Esophagus muscularis mucosa (tissue), 4 donors: ENCODE data around the gene RETREG3. TPM values are rescaled to one million over a fixed set of nuclear protein-coding genes. Genes with fewer than 3 reads are reported as not detected.
"Not testable (repeated sequence)": the region's sequence is repeated elsewhere in the genome, so short reads cannot be mapped to it uniquely, and the experiment has no call there.

Experiments used
- DNase-seq: peaks from one replicate; pipeline ENCODE4 v3.0.0-alpha.2; 2017; ENCODE audit errors: extremely low spot score
- H3K27ac ChIP-seq, 4 donors: fragments of 200-600 bp; sonication (generic); replicated peaks in 1 of 4; 1 replicate in 3 of 4; 2 replicates in 1 of 4; pipeline ENCODE4 v1.5.1; 2016 to 2019; ENCODE audit warnings: mild to moderate bottlenecking in 1 of 4
- H3K27me3 ChIP-seq, 4 donors: fragments of 200-600 bp; sonication (generic); one replicate each; pipeline versions ENCODE4 v1.5.1 to v1.6.0; 2016 to 2019
- H3K36me3 ChIP-seq, 4 donors: fragments of 200-600 bp; sonication (generic); one replicate each; pipeline ENCODE4 v1.5.1; 2016 to 2019
- H3K4me1 ChIP-seq, 4 donors: fragments of 200-600 bp; sonication (generic); one replicate each; pipeline ENCODE4 v1.5.1; 2016 to 2019
- H3K4me3 ChIP-seq, 4 donors: fragments of 200-600 bp; sonication (generic); 1 replicate in 2 of 4; 2 replicates in 2 of 4; pipeline ENCODE4 v1.5.1; 2016 to 2019; ENCODE audit warnings: mild to moderate bottlenecking in 4 of 4, moderate library complexity in 1 of 4
- H3K9me3 ChIP-seq, 4 donors: fragments of 200-600 bp; sonication (generic); 1 replicate in 3 of 4; 2 replicates in 1 of 4; pipeline ENCODE4 v1.5.1; 2016 to 2019
- CTCF ChIP-seq, 3 experiments: fragments of 200-600 bp in 2 of 3; fragments of 450-650 bp in 1 of 3; sonication (generic) in 2 of 3; IDR thresholded peaks; one replicate each; pipeline ENCODE4 v1.5.1; 2017 to 2019; ENCODE audit warnings: antibody characterized with exemption in 3 of 3, mild to moderate bottlenecking in 2 of 3, moderate library complexity in 1 of 3
- EP300 ChIP-seq: sonication (generic); formaldehyde crosslinking; IDR thresholded peaks from one replicate; pipeline ENCODE4 v1.6.1; 2017; ENCODE audit warnings: antibody characterized with exemption
- POLR2A ChIP-seq: fragments of 450-650 bp; IDR thresholded peaks from one replicate; pipeline ENCODE4 v1.6.1; 2017; ENCODE audit warnings: antibody characterized with exemption, moderate library complexity, mild to moderate bottlenecking, low read depth
- POLR2AphosphoS5 ChIP-seq, 2 donors: sonication (generic); formaldehyde crosslinking; IDR thresholded peaks; one replicate each; pipeline ENCODE4 v1.6.1; 2017; ENCODE audit warnings: antibody characterized with exemption in 2 of 2
- WGBS: methylation state at CpG from one replicate; pipeline ENCODE4 v1.1.5; 2018; 5-methylcytosine and 5-hydroxymethylcytosine counted together
- intact Hi-C: fragments of 100-400 bp; cut with DNase I; formaldehyde crosslinking; loops from one replicate; pipeline ENCODE4 v1.15.1; 2023
- total RNA-seq, 4 donors: library from RNA; depleted of rRNA; stranded (reverse); fragments of >200 nt; gene quantifications; one replicate each; pipeline versions ENCODE4 v1.1.0 to v1.2.1, GENCODE V29; 2016

Gene RETREG3
- total RNA-seq, 4 donors from 2014 or later = 42.7 to 93.3 (median 57.0) TPM

DNA sequence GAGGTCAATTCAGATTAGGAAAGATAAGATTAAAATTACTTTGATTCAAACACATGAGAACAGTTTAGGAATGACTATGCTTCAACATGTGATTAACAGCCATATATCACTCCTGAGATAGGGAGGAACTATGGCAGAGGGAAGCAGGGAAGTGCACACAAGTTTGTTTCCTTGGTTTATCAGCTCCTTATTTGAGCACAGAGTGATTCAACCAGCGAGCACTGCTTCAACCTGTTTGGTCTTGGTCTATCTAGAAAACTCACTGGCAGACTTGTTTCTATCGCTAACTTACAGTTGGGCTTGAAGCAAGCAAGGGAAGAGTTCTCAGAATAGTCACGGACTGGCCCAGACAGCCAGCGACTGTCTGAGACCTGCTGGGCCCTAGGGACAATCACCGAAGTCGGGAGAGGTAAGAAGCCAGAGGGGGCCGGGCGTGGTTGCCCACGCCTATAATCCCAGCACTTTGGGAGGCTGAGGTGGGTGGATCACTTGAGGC, 23.8 kb upstream of the RETREG3 start:
- DNase-seq = no peak
- TF ChIP-seq POLR2AphosphoS5 (IDR thresholded peaks at IDR 0.05) (no peak), CTCF (IDR thresholded peaks at IDR 0.05) (no peak), EP300 (no peak), POLR2A (no peak)
- no peaks in the 10 kb centered on the region for H3K4me1 ChIP-seq
- H3K27me3 ChIP-seq = no peaks in the 10 kb centered on the region
- WGBS = 77% methylated on average over 9 of the region's 9 CpGs
- intact Hi-C loops = no loop called here
- H3K4me3 ChIP-seq = no peak overlapping the region
- no peaks in the 10 kb centered on the region for H3K36me3 ChIP-seq
- H3K27ac ChIP-seq = no peak overlapping the region
- H3K9me3 ChIP-seq = no peaks in the 10 kb centered on the region

GRCh38 chr17:42629411-42630009, 20.3 kb upstream of the RETREG3 start:
- Histone ChIP-seq H3K4me3 (no peak overlapping the region), H3K9me3 (no peaks in the 10 kb centered on the region), H3K36me3 (no peaks in the 10 kb centered on the region), H3K4me1 (no peaks in the 10 kb centered on the region), H3K27ac (no peak overlapping the region), H3K27me3 (no peaks in the 10 kb centered on the region)
- TF ChIP-seq CTCF (IDR thresholded peaks at IDR 0.05) (no peak), POLR2AphosphoS5 (IDR thresholded peaks at IDR 0.05) (no peak), POLR2A (no peak), EP300 (no peak)
- WGBS = 79% methylated on average over 3 of the region's 3 CpGs
- intact Hi-C loops = no loop called here
- DNase-seq = no peak

DNA sequence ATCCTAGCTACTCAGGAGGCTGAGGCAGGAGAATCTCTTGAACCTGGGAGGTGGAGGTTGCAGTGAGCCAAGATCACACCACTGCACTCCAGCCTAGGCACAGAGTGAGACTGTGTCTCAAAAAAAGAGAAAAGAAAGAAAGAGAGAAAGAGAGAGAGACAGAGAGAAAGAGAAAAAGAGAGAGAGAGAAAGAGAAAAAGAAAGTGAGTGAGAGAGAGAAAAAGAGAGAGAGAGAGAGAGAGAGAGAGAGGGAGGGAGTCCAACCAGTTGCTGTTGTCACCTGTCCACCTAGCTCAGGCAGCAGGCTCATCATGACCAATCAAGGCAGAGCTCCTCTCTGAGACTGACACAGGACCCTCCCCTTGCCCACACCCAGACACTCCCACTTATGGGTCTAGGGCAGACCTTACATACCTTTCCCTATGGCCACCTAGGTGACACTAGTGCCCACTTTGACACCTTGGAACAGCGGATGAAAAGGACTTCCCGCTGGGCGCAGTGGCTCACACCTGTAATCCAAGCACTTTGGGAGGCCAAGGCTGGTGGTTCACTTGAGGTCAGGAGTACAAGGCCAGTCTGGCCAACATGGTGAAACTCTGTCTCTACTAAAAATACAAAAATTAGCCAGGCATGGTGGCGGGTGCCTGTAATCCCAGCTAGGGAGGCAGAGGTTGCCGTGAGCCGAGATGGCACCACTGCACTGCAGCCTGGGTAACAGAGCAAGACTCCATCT, 18.0 kb upstream of the RETREG3 start:
- intact Hi-C loops, H3K4me3 ChIP-seq, DNase-seq, H3K36me3 ChIP-seq, H3K27ac ChIP-seq, H3K27me3 ChIP-seq, H3K4me1 ChIP-seq, H3K9me3 ChIP-seq: not testable (repeated sequence)
- WGBS = 84% methylated on average over 3 of the region's 6 CpGs

GRCh38 chr17:42623732-42624596, 14.8 kb upstream of the RETREG3 start:
- intact Hi-C loops = no loop called here
- 83% methylated on average over 7 of the region's 7 CpGs for WGBS

GRCh38 chr17:42623271-42623670, 14.1 kb upstream of the RETREG3 start:
- no peaks in the 10 kb centered on the region for H3K9me3 ChIP-seq
- WGBS = 96% methylated on average over 2 of the region's 2 CpGs
- peaks cover 3 to 10% (median 7%) of the 10 kb centered on the region in 4 donors for H3K4me1 ChIP-seq
- no peak overlapping the region for H3K4me3 ChIP-seq
- no peaks in the 10 kb centered on the region for H3K36me3 ChIP-seq
- H3K27ac ChIP-seq = no peak overlapping the region
- intact Hi-C loops = no loop called here
- DNase-seq = no peak
- TF ChIP-seq POLR2A (no peak), CTCF (IDR thresholded peaks at IDR 0.05) (no peak), POLR2AphosphoS5 (IDR thresholded peaks at IDR 0.05) (no peak), EP300 (no peak)
- H3K27me3 ChIP-seq = no peaks in the 10 kb centered on the region

More at GRCh38 chr17:42623732-42624596, 14.8 kb upstream of the RETREG3 start:
- Histone ChIP-seq H3K9me3 (no peaks in the 10 kb centered on the region), H3K36me3 (no peaks in the 10 kb centered on the region), H3K4me3 (no peak overlapping the region), H3K27ac (no peak overlapping the region), H3K27me3 (no peaks in the 10 kb centered on the region), H3K4me1 (peaks cover 0 to 3% (median under 1%) of the 10 kb centered on the region in 4 donors)
- TF ChIP-seq EP300 = no peak
- DNase-seq = no peak

- H3K9me3 ChIP-seq, H3K4me3 ChIP-seq, DNase-seq, H3K36me3 ChIP-seq, H3K27ac ChIP-seq, intact Hi-C loops, H3K27me3 ChIP-seq: not testable (repeated sequence)
- 90% methylated on average over 3 of the region's 3 CpGs for WGBS
- H3K4me1 ChIP-seq = peaks cover 12 to 18% (median 14%) of the 10 kb centered on the region in 4 donors
Observed at GRCh38 chr17:42621987-42622386, 12.8 kb upstream of the RETREG3 start.
